K562 (cell line): ENCODE measurements around the gene PSMD1. TPM values are rescaled to one million over a fixed set of nuclear protein-coding genes. Genes with fewer than 3 reads are reported as not detected.

Experiments used
- IRF2 ChIP-seq: sonication (generic); formaldehyde crosslinking; IDR thresholded peaks from 2 replicates; pipeline ENCODE4 v1.8.1; 2022; ENCODE audit warnings: mild to moderate bottlenecking, missing genetic modification reagents
- PHTF2 ChIP-seq: fragments of 250-450 bp; sonication (Bioruptor Pico); IDR thresholded peaks from 2 replicates; pipeline ENCODE4 v1.5.0; 2021; ENCODE audit warnings: mild to moderate bottlenecking
- RBM22 ChIP-seq: fragments of 200-400 bp; formaldehyde crosslinking; IDR thresholded peaks from 2 replicates; pipeline ENCODE4 v1.6.1; 2018; ENCODE audit warnings: low read length, low read depth; ENCODE audit not compliant: poor library complexity, severe bottlenecking
- SETDB1 ChIP-seq: IDR thresholded peaks from one replicate; pipeline ENCODE4 v1.6.1; 2012; ENCODE audit warnings: low read length, control low read depth, inconsistent platforms
- ZNF407 ChIP-seq: fragments of 450-650 bp; IDR thresholded peaks from 2 replicates; pipeline ENCODE4 v1.6.1; 2016; ENCODE audit warnings: low read depth
- ZNF518B ChIP-seq: fragments of 250-450 bp; sonication (Bioruptor Pico); IDR thresholded peaks from 2 replicates; pipeline ENCODE4 v1.5.0; 2021; ENCODE audit warnings: mild to moderate bottlenecking, moderate library complexity
- polyA plus RNA-seq, 8 experiments: library from polyadenylated mRNA; depleted of rRNA in 4 of 8; stranded (reverse) in 5 of 8; unstranded in 3 of 8; fragments of >200 nt; fragmentation: Nextera tagmentation in 2 of 8; fragmentation: Illumina TruSeq in 1 of 8; extraction: Ambion mirVana in 2 of 8; extraction: Trizol in 1 of 8; gene quantifications; 2 replicates each; pipeline versions ENCODE4 v1.2.1 to v1.2.3, GENCODE V29; 2011 to 2014; ENCODE audit warnings: inconsistent platforms in 1 of 8, missing spikeins in 1 of 8
- total RNA-seq, 7 experiments: library from RNA; depleted of rRNA in 6 of 7; stranded (reverse); fragments of >200 nt in 6 of 7; fragmentation: Illumina TruSeq in 2 of 7; extraction: Trizol in 2 of 7; gene quantifications; 2 replicates each; pipeline versions ENCODE4 v1.2.1 to v1.2.3, GENCODE V29; 2011 to 2021; ENCODE audit warnings: low replicate concordance in 1 of 7

PSMD1 gene
- total and polyA plus RNA-seq, 9 of the 15 experiments (the other 6 are each of a cell fraction or from before 2014, with no cell fraction given), result 100 to 257 (median 147) TPM

GRCh38 chr2:231187736-231188505, 131.3 kb downstream of the PSMD1 start (continued):
- TF ChIP-seq ZNF407 (no peak), RBM22 (no peak), ZNF518B (CRISPR knock-in tag) (no peak), IRF2 (no peak), PHTF2 (CRISPR knock-in tag) (no peak), SETDB1 (no peak)
